Inflammatory macrophage treated with lipopolysaccharide for 4 hours (primary cell): ENCODE measurements around the gene ENGASE.

Experiments used
- DNase-seq: peaks from one replicate; pipeline ENCODE4 v3.0.0-alpha.2; 2020

Gene ENGASE

GRCh38 chr17:79080761-79081290, 6.2 kb downstream of the ENGASE start:
- no peak for DNase-seq

- DNase-seq, result no peak
These were observed 7.1 kb downstream of the ENGASE start for GRCh38 chr17:79081571-79082276.

- DNase-seq, result peak; percentile 33
These were observed 7.9 kb downstream of the ENGASE start for GRCh38 chr17:79082311-79083190.

- no peak for DNase-seq
These were observed 8.8 kb downstream of the ENGASE start for GRCh38 chr17:79083191-79083971.

- no peak for DNase-seq
These were observed 9.9 kb downstream of the ENGASE start for GRCh38 chr17:79084291-79085153.

GRCh38 chr17:79085154-79085920, 10.7 kb downstream of the ENGASE start:
- no peak for DNase-seq

GRCh38 chr17:79085921-79086551, 11.4 kb downstream of the ENGASE start:
- DNase-seq, result no peak

GRCh38 chr17:79086609-79087427, 12.2 kb downstream of the ENGASE start:
- no peak for DNase-seq

- peak; percentile 45 for DNase-seq
These were observed 13.0 kb downstream of the ENGASE start for GRCh38 chr17:79087428-79088143.

GRCh38 chr17:79088247-79088996, 13.8 kb downstream of the ENGASE start:
- no peak for DNase-seq

- no peak for DNase-seq
These were observed 14.3 kb downstream of the ENGASE start for GRCh38 chr17:79088997-79089328.

GRCh38 chr17:79089720-79090442, 15.3 kb downstream of the ENGASE start:
- no peak for DNase-seq

GRCh38 chr17:79090443-79091225, 16.0 kb downstream of the ENGASE start:
- DNase-seq, result no peak

- no peak for DNase-seq
These were observed 16.6 kb downstream of the ENGASE start for GRCh38 chr17:79091226-79091670.

GRCh38 chr17:79092567-79092966, 17.9 kb downstream of the ENGASE start:
- DNase-seq, result no peak

- DNase-seq, result no peak
These were observed 18.6 kb downstream of the ENGASE start for GRCh38 chr17:79093270-79093669.

- DNase-seq, result no peak
These were observed 19.6 kb downstream of the ENGASE start for GRCh38 chr17:79094261-79094660.
